Osteocyte (in vitro differentiated cells): Measurements from ENCODE around the gene NDUFS3. TPM values are rescaled to one million over a fixed set of nuclear protein-coding genes. Genes with fewer than 3 reads are reported as not detected.

ENCODE experiments used
- DNase-seq: peaks from one replicate; pipeline ENCODE4 v3.0.0; 2021; ENCODE audit warnings: mixed read lengths; ENCODE audit not compliant: unreplicated experiment; ENCODE audit errors: extremely low spot score
- H3K27ac Mint-ChIP-seq: one replicate; pipeline ENCODE4 v1.8.0; 2021; ENCODE audit warnings: mild to moderate bottlenecking, mixed read lengths; ENCODE audit not compliant: unreplicated experiment
- H3K27me3 Mint-ChIP-seq: one replicate; pipeline ENCODE4 v1.8.0; 2021; ENCODE audit warnings: mixed read lengths; ENCODE audit not compliant: unreplicated experiment
- H3K36me3 Mint-ChIP-seq: one replicate; pipeline ENCODE4 v1.8.0; 2021; ENCODE audit warnings: mixed read lengths; ENCODE audit not compliant: unreplicated experiment
- H3K4me1 Mint-ChIP-seq: one replicate; pipeline ENCODE4 v1.8.0; 2021; ENCODE audit warnings: mixed read lengths; ENCODE audit not compliant: unreplicated experiment
- H3K4me3 Mint-ChIP-seq: one replicate; pipeline ENCODE4 v1.8.0; 2021; ENCODE audit warnings: mild to moderate bottlenecking, moderate library complexity, mixed read lengths; ENCODE audit not compliant: unreplicated experiment
- H3K9me3 Mint-ChIP-seq: one replicate; pipeline ENCODE4 v1.8.0; 2021; ENCODE audit warnings: mixed read lengths; ENCODE audit not compliant: unreplicated experiment
- CTCF ChIP-seq: fragments of 200-600 bp; sonication (generic); IDR thresholded peaks from 2 replicates; pipeline ENCODE4 v1.5.0; 2021; ENCODE audit warnings: antibody characterized with exemption, mild to moderate bottlenecking, moderate library complexity
- total RNA-seq: library from RNA; stranded (reverse); gene quantifications from 2 replicates; pipeline ENCODE4 v1.2.1, GENCODE V29; 2021

The NDUFS3 gene
- total RNA-seq, 1 donor from 2014 or later: 105 TPM

GRCh38 chr11:47616726-47617416 is 38.0 kb downstream of the NDUFS3 start:
- Mint-ChIP-seq H3K36me3 (peaks cover 4% of the 10 kb centered on the region), H3K9me3 (no peaks in the 10 kb centered on the region), H3K27me3 (no peaks in the 10 kb centered on the region), H3K27ac (no peak overlapping the region), H3K4me3 (no peak overlapping the region), H3K4me1 (peaks cover 5% of the 10 kb centered on the region)
- no peak for DNase-seq
- TF ChIP-seq CTCF: peak; percentile 62

GRCh38 chr11:47617417-47617809 is 38.5 kb downstream of the NDUFS3 start:
- DNase-seq: no peak
- TF ChIP-seq CTCF: no peak
- H3K36me3 Mint-ChIP-seq: peaks cover 4% of the 10 kb centered on the region
- H3K27ac Mint-ChIP-seq: no peak overlapping the region
- H3K9me3 Mint-ChIP-seq: no peaks in the 10 kb centered on the region
- H3K4me1 Mint-ChIP-seq: peaks cover 5% of the 10 kb centered on the region
- H3K27me3 Mint-ChIP-seq: no peaks in the 10 kb centered on the region
- H3K4me3 Mint-ChIP-seq: no peak overlapping the region

- Mint-ChIP-seq H3K4me3 (no peak overlapping the region), H3K4me1 (peaks cover 5% of the 10 kb centered on the region), H3K27me3 (no peaks in the 10 kb centered on the region), H3K9me3 (no peaks in the 10 kb centered on the region), H3K36me3 (peaks cover 8% of the 10 kb centered on the region), H3K27ac (no peak overlapping the region)
- DNase-seq: no peak
- TF ChIP-seq CTCF: no peak
These were observed 42.0 kb downstream of the NDUFS3 start for GRCh38 chr11:47620836-47621378.

GRCh38 chr11:47626234-47626633 is 47.4 kb downstream of the NDUFS3 start:
- Mint-ChIP-seq H3K27ac (no peak overlapping the region), H3K27me3 (no peaks in the 10 kb centered on the region), H3K9me3 (no peaks in the 10 kb centered on the region), H3K4me1 (no peaks in the 10 kb centered on the region), H3K4me3 (no peak overlapping the region), H3K36me3 (peaks cover 33% of the 10 kb centered on the region)
- no peak for TF ChIP-seq CTCF
- DNase-seq: no peak

- no peak overlapping the region for H3K4me3 Mint-ChIP-seq
- H3K27ac Mint-ChIP-seq: no peak overlapping the region
- DNase-seq: no peak
- H3K36me3 Mint-ChIP-seq: peaks cover 44% of the 10 kb centered on the region
- TF ChIP-seq CTCF: no peak
- no peaks in the 10 kb centered on the region for H3K9me3 Mint-ChIP-seq
- peaks cover 1% of the 10 kb centered on the region for H3K4me1 Mint-ChIP-seq
- H3K27me3 Mint-ChIP-seq: no peaks in the 10 kb centered on the region
These were observed 49.2 kb downstream of the NDUFS3 start for GRCh38 chr11:47628026-47628425.
